H1 (cell line): Measurements from ENCODE around the gene TUBA4B.

Experiments used
- ASH2L ChIP-seq: fragments of 200-600, 300-600 bp; sonication (generic); IDR thresholded peaks from one replicate; pipeline ENCODE4 v1.7.1; 2017; ENCODE audit warnings: low read length
- CREB1 ChIP-seq: IDR thresholded peaks from 2 replicates; pipeline ENCODE4 v1.6.1; 2012; ENCODE audit warnings: inconsistent platforms
- CTCF ChIP-seq, 3 experiments: IDR thresholded peaks; 1 replicate in 2 of 3; 2 replicates in 1 of 3; pipeline versions ENCODE4 v1.5.1 to v1.6.1; 2011; ENCODE audit warnings: low read length in 3 of 3, mild to moderate bottlenecking in 3 of 3, inconsistent platforms in 2 of 3, low read depth in 1 of 3, moderate library complexity in 1 of 3; ENCODE audit not compliant: insufficient read depth in 1 of 3; ENCODE audit errors: control extremely low read depth in 1 of 3
- EP300 ChIP-seq, 2 experiments: IDR thresholded peaks; 1 replicate in 1 of 2; 2 replicates in 1 of 2; pipeline ENCODE4 v1.6.1; 2011 to 2012; ENCODE audit warnings: low read depth in 2 of 2, low read length in 2 of 2, mild to moderate bottlenecking in 2 of 2, borderline replicate concordance in 1 of 2, inconsistent platforms in 1 of 2, moderate library complexity in 1 of 2
- EZH2 ChIP-seq: fragments of 200-600 bp; sonication (generic); IDR thresholded peaks from 2 replicates; pipeline ENCODE4 v1.7.1; 2012; ENCODE audit warnings: low read depth, mild to moderate bottlenecking, moderate library complexity, low read length, inconsistent platforms; ENCODE audit not compliant: severe bottlenecking
- GABPA ChIP-seq: IDR thresholded peaks from 2 replicates; pipeline ENCODE4 v1.6.1; 2011; ENCODE audit warnings: mild to moderate bottlenecking, low read length, moderate library complexity, borderline replicate concordance; ENCODE audit not compliant: insufficient read depth
- JUN ChIP-seq: IDR thresholded peaks from 2 replicates; pipeline ENCODE4 v1.6.1; 2011; ENCODE audit warnings: low read depth, mild to moderate bottlenecking, improper control_type of control experiment, low read length
- MAFK ChIP-seq: IDR thresholded peaks from 2 replicates; pipeline ENCODE4 v1.6.1; 2012; ENCODE audit warnings: low read depth, mild to moderate bottlenecking, improper control_type of control experiment, low read length
- NRF1 ChIP-seq: IDR thresholded peaks from 2 replicates; pipeline ENCODE4 v1.6.1; 2011; ENCODE audit warnings: mild to moderate bottlenecking, low read depth, low read length, improper control_type of control experiment
- POLR2A ChIP-seq, 2 experiments: IDR thresholded peaks; 1 replicate in 1 of 2; 2 replicates in 1 of 2; pipeline ENCODE4 v1.6.1; 2011; ENCODE audit warnings: low read depth in 2 of 2, low read length in 2 of 2, mild to moderate bottlenecking in 2 of 2; ENCODE audit errors: control extremely low read depth in 1 of 2
- RAD21 ChIP-seq, 2 experiments: IDR thresholded peaks in 1 of 2; conservative IDR thresholded peaks in 1 of 2; 2 replicates each; pipeline ENCODE4 v1.6.1; 2011; ENCODE audit warnings: low read depth in 2 of 2, low read length in 2 of 2, improper control_type of control experiment in 1 of 2, inconsistent platforms in 1 of 2, mild to moderate bottlenecking in 1 of 2, moderate library complexity in 1 of 2
- SP2 ChIP-seq: IDR thresholded peaks from 2 replicates; pipeline ENCODE4 v1.6.1; 2012; ENCODE audit warnings: mild to moderate bottlenecking, low read length, inconsistent platforms
- TCF12 ChIP-seq: IDR thresholded peaks from 2 replicates; pipeline ENCODE4 v1.6.1; 2011; ENCODE audit warnings: low read depth, mild to moderate bottlenecking, low read length
- TF ChIP-seq, protein P1 (sequence below): IDR thresholded peaks from 2 replicates; pipeline ENCODE4 v1.6.1; 2012; ENCODE audit warnings: low read length, inconsistent platforms

DNA sequence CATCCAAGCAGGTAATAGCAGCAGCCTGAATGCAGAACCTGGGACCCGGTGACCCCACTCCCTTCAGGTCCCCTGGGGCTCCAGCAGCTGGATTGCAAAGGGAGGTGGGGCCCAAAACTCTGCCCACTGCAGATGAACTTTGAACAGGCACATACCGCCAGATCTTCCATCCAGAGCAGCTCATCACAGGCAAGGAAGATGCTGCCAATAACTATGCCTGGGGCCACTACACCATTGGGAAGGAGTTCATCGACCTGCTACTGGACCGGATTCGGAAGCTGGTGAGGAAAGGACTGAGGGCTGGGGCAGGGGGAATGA lies 17.0 kb downstream of the TUBA4B start:
- TF ChIP-seq, protein P1, sequence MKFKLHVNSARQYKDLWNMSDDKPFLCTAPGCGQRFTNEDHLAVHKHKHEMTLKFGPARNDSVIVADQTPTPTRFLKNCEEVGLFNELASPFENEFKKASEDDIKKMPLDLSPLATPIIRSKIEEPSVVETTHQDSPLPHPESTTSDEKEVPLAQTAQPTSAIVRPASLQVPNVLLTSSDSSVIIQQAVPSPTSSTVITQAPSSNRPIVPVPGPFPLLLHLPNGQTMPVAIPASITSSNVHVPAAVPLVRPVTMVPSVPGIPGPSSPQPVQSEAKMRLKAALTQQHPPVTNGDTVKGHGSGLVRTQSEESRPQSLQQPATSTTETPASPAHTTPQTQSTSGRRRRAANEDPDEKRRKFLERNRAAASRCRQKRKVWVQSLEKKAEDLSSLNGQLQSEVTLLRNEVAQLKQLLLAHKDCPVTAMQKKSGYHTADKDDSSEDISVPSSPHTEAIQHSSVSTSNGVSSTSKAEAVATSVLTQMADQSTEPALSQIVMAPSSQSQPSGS = no peak
- TF ChIP-seq GABPA (no peak), ASH2L (no peak), SP2 (no peak), CTCF (IDR thresholded peaks at IDR 0.05; ENCODE audit: control extremely low read depth in 1 of 3, insufficient read depth in 1 of 3, low read depth in 1 of 3, low read length in 3 of 3) (no peak), RAD21 (IDR thresholded peaks at IDR 0.05 in 1 of 2, conservative IDR thresholded peaks at IDR 0.05 in 1 of 2; ENCODE audit: low read depth in 2 of 2, low read length in 2 of 2) (no peak), EZH2 (no peak), MAFK (no peak), CREB1 (no peak), POLR2A (IDR thresholded peaks at IDR 0.05; ENCODE audit: control extremely low read depth in 1 of 2, low read depth in 2 of 2, low read length in 2 of 2) (no peak), TCF12 (no peak), NRF1 (no peak), EP300 (IDR thresholded peaks at IDR 0.05; ENCODE audit: borderline replicate concordance in 1 of 2, low read depth in 2 of 2, low read length in 2 of 2) (no peak), JUN (no peak)
